Measurements from ENCODE around the gene LPP. TPM values are rescaled to one million over a fixed set of nuclear protein-coding genes. Genes with fewer than 3 reads are reported as not detected.

Gene LPP
- total and polyA plus RNA-seq, 10 of the 15 experiments (the other 5 are each of a cell fraction or from before 2014, with no cell fraction given): under 0.01 to 0.62 (median 0.03) TPM

GRCh38 chr3:188598894-188599293 lies 444.9 kb downstream of the LPP start (continued):
- no peak for TF ChIP-seq ESRRA (IDR thresholded peaks at IDR 0.05; ENCODE audit: low read length)
- TF ChIP-seq RAD51 (IDR thresholded peaks at IDR 0.05): no peak
- no peak for TF ChIP-seq HDAC6 (IDR thresholded peaks at IDR 0.05; ENCODE audit: unreplicated experiment)
- TF ChIP-seq MEF2A (IDR thresholded peaks at IDR 0.05; ENCODE audit: insufficient read depth, low read depth, low read length): no peak
- no peak for TF ChIP-seq RAD21 (IDR thresholded peaks at IDR 0.05; ENCODE audit: insufficient read depth, low read depth, low read length)
- TF ChIP-seq IKZF2 (IDR thresholded peaks at IDR 0.05): no peak

- no peak overlapping the region for H3K4me2 ChIP-seq (ENCODE audit: control insufficient read depth, insufficient read depth)
- ChIA-PET CTCF (interaction anchor here (1.1 to 1.2 kb wide), 2 partner anchors 11 to 855 kb away, joined by 3 read pairs; no protein-coding TSS in a partner anchor), SMC1A (ENCODE audit: uncharacterized antibody, unreplicated experiment) (no interaction called here), POLR2A (no interaction called here), RAD21 (ENCODE audit: unreplicated experiment) (no interaction called here)
- no peaks in the 10 kb centered on the region for H3K27me3 ChIP-seq (replicated peaks in 1 of 2; ENCODE audit: control insufficient read depth in 2 of 2, insufficient read depth in 2 of 2, low read length in 1 of 2)
- intact Hi-C loops (cut with micrococcal nuclease; ENCODE audit: unreplicated experiment) (no loop called here), in situ Hi-C loops (cut with MboI) (no loop called here)
- no peaks in the 10 kb centered on the region for H3K36me3 ChIP-seq (ENCODE audit: control insufficient read depth in 2 of 2, insufficient read depth in 2 of 2, low read length in 1 of 2)
- H3K79me2 ChIP-seq (ENCODE audit: control insufficient read depth, insufficient read depth, low read length): no peaks in the 10 kb centered on the region
- no peaks in the 10 kb centered on the region for H3K9me3 ChIP-seq (replicated peaks; ENCODE audit: control insufficient read depth, insufficient read depth, low read length)
- no peak overlapping the region for H3K9ac ChIP-seq (ENCODE audit: control insufficient read depth, insufficient read depth, low read length)
- BruUV-seq (replicated peaks): no TSS peak
- FAIRE-seq (no peak), ATAC-seq (no peak), DNase-seq (ENCODE audit: low read depth, low spot score) (no peak)
- H3K27ac ChIP-seq (ENCODE audit: control insufficient read depth, insufficient read depth): no peak overlapping the region
- H2AFZ ChIP-seq (ENCODE audit: control insufficient read depth, low read depth, low read length): no peak overlapping the region
- TF ChIP-seq EGR1 (IDR thresholded peaks at IDR 0.05; ENCODE audit: borderline replicate concordance in 1 of 2, low read depth in 2 of 2, low read length in 2 of 2) (no peak), TCF12 (IDR thresholded peaks at IDR 0.05; ENCODE audit: low read depth, low read length) (no peak), BCL11A (IDR thresholded peaks at IDR 0.05; ENCODE audit: low read depth, low read length) (no peak), SMAD5 (IDR thresholded peaks at IDR 0.05; ENCODE audit: low read depth) (no peak)
- no peak overlapping the region for H3K4me3 ChIP-seq
- no peaks in the 10 kb centered on the region for H4K20me1 ChIP-seq (ENCODE audit: control insufficient read depth, insufficient read depth)
- no peaks in the 10 kb centered on the region for H3K4me1 ChIP-seq (ENCODE audit: control insufficient read depth, insufficient read depth, low read length)
Measured at GRCh38 chr3:188602111-188602510, 448.2 kb downstream of the LPP start.

All from GM12878 (cell line).